Stimulated activated naive CD8-positive, alpha-beta T cell treated with anti-CD3 and anti-CD28 coated beads, Interleukin-15, Interleukin-2, amounts not matched to agents 100 U/mL and 50 U/mL, for 24 hours (primary cell): ENCODE measurements around the gene TCF3.
"Not testable (repeated sequence)": the region's sequence is repeated elsewhere in the genome, so short reads cannot be mapped to it uniquely, and the experiment has no call there.

Source experiments
- ATAC-seq: fragments of 150-1000 bp; cut with Tn5 transposase; one replicate; pipeline ENCODE4 v1.10.0; 2021
- DNase-seq: peaks from one replicate; pipeline ENCODE4 v3.0.0; 2021

The TCF3 gene

GRCh38 chr19:1672769-1673644 lies 20.6 kb upstream of the TCF3 start:
- no peak for ATAC-seq

GRCh38 chr19:1672038-1672768 lies 19.8 kb upstream of the TCF3 start:
- ATAC-seq = peak; percentile 47

More at GRCh38 chr19:1672769-1673644, 20.6 kb upstream of the TCF3 start:
- DNase-seq = no peak

GRCh38 chr19:1671716-1672037 lies 19.3 kb upstream of the TCF3 start:
- DNase-seq = no peak
- peak; percentile 21 for ATAC-seq

More at GRCh38 chr19:1672038-1672768, 19.8 kb upstream of the TCF3 start:
- DNase-seq = peak; percentile 78

- DNase-seq, ATAC-seq: not testable (repeated sequence)
These were observed 18.3 kb upstream of the TCF3 start for GRCh38 chr19:1670747-1671146.

GRCh38 chr19:1668486-1669270 lies 16.3 kb upstream of the TCF3 start:
- peak; percentile 57 for ATAC-seq
- peak; percentile 46 for DNase-seq

GRCh38 chr19:1668048-1668485 lies 15.7 kb upstream of the TCF3 start:
- ATAC-seq (no peak), DNase-seq (no peak)

GRCh38 chr19:1665565-1666047 lies 13.2 kb upstream of the TCF3 start:
- ATAC-seq (no peak), DNase-seq (peak; percentile 27)

GRCh38 chr19:1663852-1664251 lies 11.4 kb upstream of the TCF3 start:
- DNase-seq (peak; percentile 79), ATAC-seq (peak; percentile 73)

- not testable (repeated sequence) for ATAC-seq, DNase-seq
These were observed 10.8 kb upstream of the TCF3 start for GRCh38 chr19:1663227-1663626.

GRCh38 chr19:1661995-1662394 lies 9.6 kb upstream of the TCF3 start:
- ATAC-seq (no peak), DNase-seq (no peak)

- ATAC-seq (no peak), DNase-seq (no peak)
These were observed 6.6 kb upstream of the TCF3 start for GRCh38 chr19:1659084-1659427.

- ATAC-seq (no peak), DNase-seq (no peak)
These were observed 6.0 kb upstream of the TCF3 start for GRCh38 chr19:1658150-1659083.

GRCh38 chr19:1657746-1658145 lies 5.3 kb upstream of the TCF3 start:
- no peak for DNase-seq
- no peak for ATAC-seq

GRCh38 chr19:1656988-1657536 lies 4.6 kb upstream of the TCF3 start:
- ATAC-seq (no peak), DNase-seq (no peak)

GRCh38 chr19:1655987-1656608 lies 3.7 kb upstream of the TCF3 start:
- no peak for ATAC-seq
- no peak for DNase-seq

- ATAC-seq = no peak
- DNase-seq = no peak
These were observed 2.9 kb upstream of the TCF3 start for GRCh38 chr19:1655131-1655981.

- DNase-seq = no peak
- no peak for ATAC-seq
These were observed 1.9 kb upstream of the TCF3 start for GRCh38 chr19:1654178-1654792.

- ATAC-seq = no peak
- no peak for DNase-seq
These were observed 849 bp upstream of the TCF3 start for GRCh38 chr19:1653300-1653628.

- ATAC-seq (no peak), DNase-seq (peak; percentile 64)
These were observed 685 bp downstream of the TCF3 start for GRCh38 chr19:1651568-1652291.
